K562 (cell line): ENCODE data around the gene ZNF655. TPM values are rescaled to one million over a fixed set of nuclear protein-coding genes. Genes with fewer than 3 reads are reported as not detected.
A peak's percentile ranks its signal among the peaks of the same experiment; 100 is the strongest.

Experiments used
- AFF1 ChIP-seq, 2 experiments: fragments of 450-650 bp; IDR thresholded peaks; 2 replicates each; pipeline ENCODE4 v1.6.1; 2018; ENCODE audit warnings: mild to moderate bottlenecking in 2 of 2, low read depth in 1 of 2; ENCODE audit not compliant: partially characterized antibody in 2 of 2
- ARID1B ChIP-seq: fragments of 450-650 bp; IDR thresholded peaks from 2 replicates; pipeline ENCODE4 v1.6.1; 2016; ENCODE audit warnings: antibody characterized with exemption, mild to moderate bottlenecking, inconsistent platforms
- CHCHD3 ChIP-seq: fragments of 250-450 bp; sonication (Bioruptor Pico); IDR thresholded peaks from 2 replicates; pipeline ENCODE4 v2.1.2; 2022; ENCODE audit warnings: mild to moderate bottlenecking
- GTF2A2 ChIP-seq: IDR thresholded peaks from 2 replicates; pipeline ENCODE4 v1.6.1; 2016; ENCODE audit warnings: mild to moderate bottlenecking, missing genetic modification characterization, missing compliant biosample characterization
- HMGN3 ChIP-seq: IDR thresholded peaks from 2 replicates; pipeline ENCODE4 v1.6.1; 2011; ENCODE audit warnings: borderline replicate concordance, low read depth, mild to moderate bottlenecking, mixed read lengths, low read length; ENCODE audit not compliant: insufficient read length; ENCODE audit errors: extremely low read depth
- NBN ChIP-seq: fragments of 450-650 bp; IDR thresholded peaks from 2 replicates; pipeline ENCODE4 v1.6.1; 2016; ENCODE audit warnings: low read depth, mild to moderate bottlenecking
- PBX2 ChIP-seq, 2 experiments: IDR thresholded peaks in 1 of 2; conservative IDR thresholded peaks in 1 of 2; 2 replicates each; pipeline ENCODE4 v1.6.1; 2016; ENCODE audit warnings: low read depth in 2 of 2, mild to moderate bottlenecking in 1 of 2, missing compliant biosample characterization in 1 of 2, missing genetic modification characterization in 1 of 2, moderate library complexity in 1 of 2
- POLR2H ChIP-seq: IDR thresholded peaks from 2 replicates; pipeline ENCODE4 v1.6.1; 2016; ENCODE audit warnings: missing genetic modification characterization, low read depth, mild to moderate bottlenecking, control low read depth, missing compliant biosample characterization, moderate library complexity
- RBFOX2 ChIP-seq: fragments of 200-400 bp; formaldehyde crosslinking; IDR thresholded peaks from 2 replicates; pipeline ENCODE4 v1.6.1; 2017; ENCODE audit warnings: low read depth, mild to moderate bottlenecking, low read length, moderate library complexity
- SAFB ChIP-seq: fragments of 200-400 bp; formaldehyde crosslinking; IDR thresholded peaks from 2 replicates; pipeline ENCODE4 v1.6.1; 2017; ENCODE audit warnings: low read depth, low read length, borderline replicate concordance
- SMAD4 ChIP-seq: fragments of 250-450 bp; sonication (Bioruptor Pico); conservative IDR thresholded peaks from 2 replicates; pipeline ENCODE4 v1.8.0; 2021; ENCODE audit warnings: inconsistent platforms, mild to moderate bottlenecking, moderate library complexity
- STAT5B ChIP-seq: fragments of 250-450 bp; sonication (Bioruptor Pico); IDR thresholded peaks from 2 replicates; pipeline ENCODE4 v1.8.0; 2021; ENCODE audit warnings: mild to moderate bottlenecking, inconsistent platforms
- SUPT5H ChIP-seq: fragments of 450-650 bp; IDR thresholded peaks from 2 replicates; pipeline ENCODE4 v1.6.1; 2016
- YY1 ChIP-seq, 3 experiments: IDR thresholded peaks; 2 replicates each; pipeline ENCODE4 v1.6.1; 2011; ENCODE audit warnings: low read length in 2 of 3, mild to moderate bottlenecking in 2 of 3, moderate library complexity in 2 of 3, borderline replicate concordance in 1 of 3, control low read depth in 1 of 3, low read depth in 1 of 3; ENCODE audit not compliant: insufficient read depth in 3 of 3, insufficient replicate concordance in 2 of 3, control insufficient read depth in 1 of 3, insufficient read length in 1 of 3; ENCODE audit errors: extremely low read depth in 1 of 3
- ZNF165 ChIP-seq: fragments of 250-450 bp; sonication (Bioruptor Pico); IDR thresholded peaks from 2 replicates; pipeline ENCODE4 v1.4.0; 2020; ENCODE audit warnings: borderline replicate concordance
- ZNF232 ChIP-seq: sonication (generic); formaldehyde crosslinking; IDR thresholded peaks from 2 replicates; pipeline ENCODE4 v1.8.0; 2022; ENCODE audit warnings: mild to moderate bottlenecking, missing genetic modification reagents
- ZNF57 ChIP-seq: fragments of 450-650 bp; formaldehyde crosslinking; IDR thresholded peaks from 2 replicates; pipeline ENCODE4 v1.4.0; 2020; ENCODE audit warnings: mild to moderate bottlenecking, moderate library complexity
- ZNF655 ChIP-seq: fragments of 250-450 bp; sonication (Bioruptor Pico); IDR thresholded peaks from 2 replicates; pipeline ENCODE4 v1.5.0; 2021
- ZNF764 ChIP-seq: fragments of 250-450 bp; sonication (Bioruptor Pico); IDR thresholded peaks from 2 replicates; pipeline ENCODE4 v1.4.0; 2020; ENCODE audit warnings: low read depth, mild to moderate bottlenecking, moderate library complexity
- ZNF766 ChIP-seq: fragments of 200-800 bp; sonication (Bioruptor generic); conservative IDR thresholded peaks from 2 replicates; pipeline ENCODE4 v1.6.1; 2016; ENCODE audit warnings: missing genetic modification characterization, missing compliant biosample characterization
- ZSCAN29 ChIP-seq: fragments of 450-650 bp; IDR thresholded peaks from 2 replicates; pipeline ENCODE4 v1.6.1; 2017
- polyA plus RNA-seq, 8 experiments: library from polyadenylated mRNA; depleted of rRNA in 4 of 8; stranded (reverse) in 5 of 8; unstranded in 3 of 8; fragments of >200 nt; fragmentation: Nextera tagmentation in 2 of 8; fragmentation: Illumina TruSeq in 1 of 8; extraction: Ambion mirVana in 2 of 8; extraction: Trizol in 1 of 8; gene quantifications; 2 replicates each; pipeline versions ENCODE4 v1.2.1 to v1.2.3, GENCODE V29; 2011 to 2014; ENCODE audit warnings: inconsistent platforms in 1 of 8, missing spikeins in 1 of 8
- total RNA-seq, 7 experiments: library from RNA; depleted of rRNA in 6 of 7; stranded (reverse); fragments of >200 nt in 6 of 7; fragmentation: Illumina TruSeq in 2 of 7; extraction: Trizol in 2 of 7; gene quantifications; 2 replicates each; pipeline versions ENCODE4 v1.2.1 to v1.2.3, GENCODE V29; 2011 to 2021; ENCODE audit warnings: low replicate concordance in 1 of 7

ZNF655 gene
- total and polyA plus RNA-seq, 9 of the 15 experiments (the other 6 are each of a cell fraction or from before 2014, with no cell fraction given): 25.7 to 130 (median 95.2) TPM

GRCh38 chr7:99557940-99558305, 519 bp upstream of the ZNF655 start (continued):
- TF ChIP-seq AFF1 (IDR thresholded peaks at IDR 0.05; ENCODE audit: low read depth in 1 of 2, partially characterized antibody in 2 of 2): no peak
- no peak for TF ChIP-seq SUPT5H
- no peak for TF ChIP-seq HMGN3
- TF ChIP-seq STAT5B (CRISPR knock-in tag): no peak
- TF ChIP-seq ZNF766 (CRISPR knock-in tag): no peak; the same call in 1 of the 2 replicates
- no peak for TF ChIP-seq SMAD4
- TF ChIP-seq ARID1B: 0 out of 2 replicates have a peak, but pooled peaks have one; percentile 20
- TF ChIP-seq NBN: no peak
- TF ChIP-seq YY1 (IDR thresholded peaks at IDR 0.05; ENCODE audit: borderline replicate concordance in 1 of 3, control insufficient read depth in 1 of 3, extremely low read depth in 1 of 3, insufficient read depth in 3 of 3, insufficient read length in 1 of 3, insufficient replicate concordance in 2 of 3, low read depth in 1 of 3, low read length in 2 of 3): peak in 1 of 3 experiments; percentile 11
- TF ChIP-seq ZNF232 (CRISPR knock-in tag): no peak
- no peak for TF ChIP-seq POLR2H
- TF ChIP-seq CHCHD3 (CRISPR knock-in tag): no peak
- TF ChIP-seq ZSCAN29: 0 out of 2 replicates have a peak, but pooled peaks have one; percentile 35
- no peak for TF ChIP-seq ZNF165
- no peak for TF ChIP-seq ZNF764 (CRISPR knock-in tag)
- TF ChIP-seq GTF2A2 (tag): no peak
- TF ChIP-seq PBX2 (CRISPR knock-in tag; IDR thresholded peaks at IDR 0.05; ENCODE audit: low read depth): no peak
- TF ChIP-seq PBX2 (tag; conservative IDR thresholded peaks at IDR 0.05; ENCODE audit: low read depth): no peak
- no peak for TF ChIP-seq ZNF57 (CRISPR knock-in tag)
- no peak for TF ChIP-seq ZNF655 (CRISPR knock-in tag)
- no peak for TF ChIP-seq RBFOX2
- TF ChIP-seq SAFB: no peak
